ENCODE results near the gene HERPUD2. TPM values are rescaled to one million over a fixed set of nuclear protein-coding genes. Genes with fewer than 3 reads are reported as not detected.

HERPUD2 gene
- total RNA-seq, 2 experiments from 2014 or later: 40.6 to 45.9 TPM

- DNase-seq: no peak
- CTCF ChIA-PET: interaction anchor here (1.1 to 2.0 kb wide), 2 partner anchors 10 to 79 kb away, joined by 3 to 8 read pairs; partner anchors contain the start of gene SEPTIN7
- H3K36me3 Mint-ChIP-seq (ENCODE audit: low read depth): peaks cover 1% of the 10 kb centered on the region
- peaks cover 47% of the 10 kb centered on the region for H3K4me1 Mint-ChIP-seq
- peaks cover 7% of the 10 kb centered on the region for H3K9me3 Mint-ChIP-seq
- no peak overlapping the region for H3K27ac Mint-ChIP-seq
- POLR2A ChIA-PET: no interaction called here
- H3K27me3 Mint-ChIP-seq: peaks cover 4% of the 10 kb centered on the region
- no peak overlapping the region for H3K4me3 Mint-ChIP-seq
Observed at GRCh38 chr7:35722054-35722849, 27.3 kb upstream of the HERPUD2 start.

- H3K4me3 Mint-ChIP-seq: no peak overlapping the region
- ChIA-PET POLR2A (no interaction called here), CTCF (interaction anchor here (0.6 to 1.2 kb wide), 2 partner anchors 25 to 1038 kb away, joined by 3 to 4 read pairs; no protein-coding TSS in a partner anchor)
- no peak overlapping the region for H3K27ac Mint-ChIP-seq
- H3K4me1 Mint-ChIP-seq: peaks cover 38% of the 10 kb centered on the region
- no peak for DNase-seq
- H3K9me3 Mint-ChIP-seq: peaks cover 7% of the 10 kb centered on the region
- H3K27me3 Mint-ChIP-seq: peaks cover 4% of the 10 kb centered on the region
- peaks cover 1% of the 10 kb centered on the region for H3K36me3 Mint-ChIP-seq (ENCODE audit: low read depth)
Observed at GRCh38 chr7:35721288-35721687, 26.4 kb upstream of the HERPUD2 start.

GRCh38 chr7:35720849-35721248 is 25.9 kb upstream of the HERPUD2 start:
- Mint-ChIP-seq H3K4me3 (no peak overlapping the region), H3K27me3 (peaks cover 4% of the 10 kb centered on the region), H3K27ac (no peak overlapping the region), H3K4me1 (peaks cover 33% of the 10 kb centered on the region), H3K9me3 (peaks cover 7% of the 10 kb centered on the region), H3K36me3 (ENCODE audit: low read depth) (peaks cover 1% of the 10 kb centered on the region)
- CTCF ChIA-PET: interaction anchor here (1.2 kb wide), 1 partner anchor 25 kb away, joined by 3 read pairs; no protein-coding TSS in a partner anchor
- no peak for DNase-seq
- POLR2A ChIA-PET: no interaction called here

GRCh38 chr7:35720032-35720431 is 25.1 kb upstream of the HERPUD2 start:
- peaks cover 4% of the 10 kb centered on the region for H3K27me3 Mint-ChIP-seq
- CTCF ChIA-PET: no interaction called here
- peaks cover 7% of the 10 kb centered on the region for H3K9me3 Mint-ChIP-seq
- no peak overlapping the region for H3K4me3 Mint-ChIP-seq
- POLR2A ChIA-PET: no interaction called here
- DNase-seq: no peak
- H3K36me3 Mint-ChIP-seq (ENCODE audit: low read depth): peaks cover 1% of the 10 kb centered on the region
- peaks cover 28% of the 10 kb centered on the region for H3K4me1 Mint-ChIP-seq
- no peak overlapping the region for H3K27ac Mint-ChIP-seq

- Mint-ChIP-seq H3K9me3 (no peaks in the 10 kb centered on the region), H3K27me3 (peaks cover 4% of the 10 kb centered on the region), H3K27ac (no peak overlapping the region), H3K4me3 (no peak overlapping the region), H3K4me1 (peaks cover 11% of the 10 kb centered on the region), H3K36me3 (ENCODE audit: low read depth) (no peaks in the 10 kb centered on the region)
- CTCF ChIA-PET: no interaction called here
- POLR2A ChIA-PET: no interaction called here
- DNase-seq: no peak
Observed at GRCh38 chr7:35718047-35718446, 23.1 kb upstream of the HERPUD2 start.

- no peak for DNase-seq
- peaks cover 5% of the 10 kb centered on the region for H3K4me1 Mint-ChIP-seq
- H3K27me3 Mint-ChIP-seq: peaks cover 4% of the 10 kb centered on the region
- H3K27ac Mint-ChIP-seq: no peak overlapping the region
- H3K9me3 Mint-ChIP-seq: no peaks in the 10 kb centered on the region
- H3K4me3 Mint-ChIP-seq: no peak overlapping the region
- H3K36me3 Mint-ChIP-seq (ENCODE audit: low read depth): no peaks in the 10 kb centered on the region
- ChIA-PET POLR2A (no interaction called here), CTCF (interaction anchor here (1.2 kb wide), 1 partner anchor 8 kb away, joined by 4 read pairs; no protein-coding TSS in a partner anchor)
Observed at GRCh38 chr7:35717516-35717915, 22.6 kb upstream of the HERPUD2 start.

GRCh38 chr7:35717013-35717412 is 22.1 kb upstream of the HERPUD2 start:
- no peak overlapping the region for H3K4me3 Mint-ChIP-seq
- H3K36me3 Mint-ChIP-seq (ENCODE audit: low read depth): no peaks in the 10 kb centered on the region
- no peak for DNase-seq
- H3K27me3 Mint-ChIP-seq: peaks cover 4% of the 10 kb centered on the region
- H3K4me1 Mint-ChIP-seq: peaks cover 3% of the 10 kb centered on the region
- CTCF ChIA-PET: interaction anchor here (1.2 kb wide), 1 partner anchor 8 kb away, joined by 4 read pairs; no protein-coding TSS in a partner anchor
- POLR2A ChIA-PET: no interaction called here
- H3K27ac Mint-ChIP-seq: no peak overlapping the region
- H3K9me3 Mint-ChIP-seq: no peaks in the 10 kb centered on the region

- H3K9me3 Mint-ChIP-seq: no peaks in the 10 kb centered on the region
- POLR2A ChIA-PET: no interaction called here
- no peaks in the 10 kb centered on the region for H3K36me3 Mint-ChIP-seq (ENCODE audit: low read depth)
- H3K4me3 Mint-ChIP-seq: no peak overlapping the region
- CTCF ChIA-PET: interaction anchor here (1.0 to 1.2 kb wide), 3 partner anchors 9 to 17 kb away, joined by 3 to 4 read pairs (median 3); no protein-coding TSS in a partner anchor
- DNase-seq: no peak
- peaks cover 4% of the 10 kb centered on the region for H3K27me3 Mint-ChIP-seq
- H3K4me1 Mint-ChIP-seq: peaks cover under 1% of the 10 kb centered on the region
- no peak overlapping the region for H3K27ac Mint-ChIP-seq
Observed at GRCh38 chr7:35716038-35716803, 21.3 kb upstream of the HERPUD2 start.

GRCh38 chr7:35714862-35715261 is 19.9 kb upstream of the HERPUD2 start:
- Mint-ChIP-seq H3K27me3 (peaks cover 6% of the 10 kb centered on the region), H3K9me3 (no peaks in the 10 kb centered on the region), H3K4me1 (peaks cover 9% of the 10 kb centered on the region), H3K36me3 (ENCODE audit: low read depth) (no peaks in the 10 kb centered on the region), H3K4me3 (no peak overlapping the region), H3K27ac (no peak overlapping the region)
- no peak for DNase-seq
- ChIA-PET POLR2A (no interaction called here), CTCF (interaction anchor here (0.7 kb wide), 1 partner anchor 12 kb away, joined by 3 read pairs; no protein-coding TSS in a partner anchor)

GRCh38 chr7:35714407-35714806 is 19.5 kb upstream of the HERPUD2 start:
- DNase-seq: no peak
- Mint-ChIP-seq H3K27me3 (peaks cover 6% of the 10 kb centered on the region), H3K4me1 (peaks cover 14% of the 10 kb centered on the region), H3K9me3 (no peaks in the 10 kb centered on the region), H3K36me3 (ENCODE audit: low read depth) (no peaks in the 10 kb centered on the region), H3K27ac (no peak overlapping the region), H3K4me3 (no peak overlapping the region)
- ChIA-PET POLR2A (no interaction called here), CTCF (interaction anchor here (1.1 to 10.7 kb wide), 2 partner anchors 12 to 19 kb away, joined by 4 to 70 read pairs; partner anchors contain the start of gene HERPUD2)

GRCh38 chr7:35712563-35713226 is 17.8 kb upstream of the HERPUD2 start:
- ChIA-PET POLR2A (no interaction called here), CTCF (interaction anchor here (1.0 to 10.7 kb wide), 4 partner anchors 9 to 17 kb away, joined by 3 to 70 read pairs (median 6); partner anchors contain the start of gene HERPUD2)
- H3K36me3 Mint-ChIP-seq (ENCODE audit: low read depth): no peaks in the 10 kb centered on the region
- no peak for DNase-seq
- no peak overlapping the region for H3K27ac Mint-ChIP-seq
- no peaks in the 10 kb centered on the region for H3K9me3 Mint-ChIP-seq
- H3K4me3 Mint-ChIP-seq: no peak overlapping the region
- H3K4me1 Mint-ChIP-seq: peaks cover 19% of the 10 kb centered on the region
- peaks cover 2% of the 10 kb centered on the region for H3K27me3 Mint-ChIP-seq

GRCh38 chr7:35707422-35707821 is 12.5 kb upstream of the HERPUD2 start:
- ChIA-PET CTCF (interaction anchor here (0.8 to 10.7 kb wide), 4 partner anchors 9 to 204 kb away, joined by 3 to 70 read pairs (median 3); partner anchors contain the start of gene HERPUD2), POLR2A (no interaction called here)
- H3K9me3 Mint-ChIP-seq: no peaks in the 10 kb centered on the region
- H3K36me3 Mint-ChIP-seq (ENCODE audit: low read depth): no peaks in the 10 kb centered on the region
- DNase-seq: no peak
- H3K27ac Mint-ChIP-seq: no peak overlapping the region
- peaks cover 2% of the 10 kb centered on the region for H3K27me3 Mint-ChIP-seq
- H3K4me3 Mint-ChIP-seq: no peak overlapping the region
- peaks cover 29% of the 10 kb centered on the region for H3K4me1 Mint-ChIP-seq
